A172 (cell line): Measurements from ENCODE around the gene HPCAL1. TPM values are rescaled to one million over a fixed set of nuclear protein-coding genes. Genes with fewer than 3 reads are reported as not detected.

Source experiments
- DNase-seq: peaks from one replicate; pipeline ENCODE4 v3.0.0-alpha.2; 2015; ENCODE audit warnings: low spot score
- total RNA-seq: library from RNA; depleted of rRNA; stranded (reverse); fragments of >200 nt; shearing (Covaris generic); gene quantifications from 2 replicates; pipeline ENCODE4 v1.2.3, GENCODE V29; 2014

Gene HPCAL1
- total RNA-seq, 1 experiment from 2014 or later: 101 TPM

GRCh38 chr2:10337449-10338269, 35.0 kb downstream of the HPCAL1 start:
- DNase-seq: no peak

DNA sequence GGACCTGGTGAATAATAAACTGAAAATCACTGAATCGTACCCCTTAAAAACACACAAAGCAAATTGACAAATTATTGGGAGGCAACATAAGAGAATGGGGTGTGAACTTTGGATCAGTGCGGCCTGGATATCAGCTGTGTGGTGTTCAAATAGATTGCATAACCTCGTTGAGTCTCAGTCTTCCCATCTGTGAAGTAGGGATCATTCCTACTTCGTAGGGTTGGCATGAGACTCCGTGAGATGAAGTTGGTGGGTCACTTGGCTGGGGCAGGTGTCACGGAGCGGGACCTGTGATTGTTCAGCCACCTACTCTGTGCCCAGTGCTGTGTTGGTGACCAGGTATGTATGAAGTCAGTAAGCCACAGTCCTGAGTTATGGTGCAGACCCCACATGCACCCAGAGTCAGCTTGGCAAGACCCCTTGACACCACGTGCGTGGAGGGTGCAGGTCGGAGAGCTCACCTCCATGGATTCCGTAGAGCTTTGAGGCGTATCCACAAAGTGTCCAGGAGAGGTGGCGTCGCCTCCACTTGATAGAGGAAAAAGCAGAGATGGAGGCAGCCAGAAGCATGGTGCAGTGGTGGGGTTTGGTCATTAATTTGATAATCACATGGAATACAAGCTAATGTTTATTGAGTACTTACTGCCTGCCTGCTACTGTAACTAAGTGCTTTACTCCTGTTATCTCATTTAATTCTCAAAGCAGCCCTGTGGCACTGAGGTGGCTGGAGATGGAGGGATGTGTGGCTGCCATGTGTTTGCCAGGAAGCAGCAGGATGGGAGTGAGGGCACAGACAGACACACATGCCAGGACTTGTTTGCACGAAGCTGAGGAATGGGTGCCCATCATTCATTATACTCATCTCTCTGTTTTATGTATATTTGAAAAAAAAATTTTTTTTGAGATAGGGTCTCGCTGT, 35.8 kb downstream of the HPCAL1 start:
- no peak for DNase-seq

DNA sequence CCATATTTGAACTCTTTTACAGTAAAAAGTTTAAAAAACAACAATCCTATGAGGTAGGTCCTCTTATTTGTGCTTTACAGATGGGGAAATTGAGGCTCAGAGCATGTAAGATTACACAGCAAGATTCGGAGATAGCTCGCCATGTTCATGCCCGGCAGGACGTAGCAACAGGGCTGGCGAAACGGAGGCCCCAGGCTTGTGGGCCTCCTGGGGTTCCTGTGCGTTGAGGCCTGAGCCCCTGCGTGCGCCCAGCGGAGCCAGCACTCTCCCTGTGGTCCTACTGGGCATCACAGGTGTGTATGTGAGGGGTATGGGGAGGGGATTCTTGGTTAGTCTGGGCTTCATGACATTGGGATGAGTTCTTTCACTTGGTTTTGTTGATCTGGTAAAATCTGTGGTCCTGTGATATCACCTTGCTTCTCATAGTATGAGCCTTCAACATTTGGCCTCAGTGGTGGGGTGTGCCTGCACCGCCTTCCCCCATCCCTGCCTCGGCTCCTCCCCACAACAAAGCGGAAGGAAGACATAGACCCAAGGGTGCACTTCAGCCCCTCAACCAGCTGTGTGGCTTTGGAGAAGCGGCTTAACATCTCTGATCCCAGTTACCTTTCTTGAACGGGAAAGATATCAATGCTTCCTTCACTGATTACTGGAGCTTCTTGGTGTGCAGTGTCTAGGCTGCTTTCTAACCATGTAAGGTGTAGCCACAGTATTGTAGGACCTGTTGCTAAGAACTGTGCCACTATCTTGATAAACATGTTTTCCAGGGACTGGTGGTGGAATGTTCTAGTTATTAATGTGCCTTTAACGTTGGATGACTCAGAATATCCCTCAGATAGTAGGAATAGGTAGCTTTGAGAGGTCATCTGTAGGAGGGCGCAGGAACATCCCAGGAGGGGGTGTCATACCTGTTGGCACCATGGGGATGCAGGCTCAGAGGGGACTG, 37.2 kb downstream of the HPCAL1 start:
- DNase-seq: no peak

GRCh38 chr2:10340593-10340975, 37.9 kb downstream of the HPCAL1 start:
- no peak for DNase-seq

- DNase-seq: no peak
Measured at GRCh38 chr2:10341193-10341592, 38.5 kb downstream of the HPCAL1 start.

GRCh38 chr2:10342245-10342951, 39.7 kb downstream of the HPCAL1 start:
- no peak for DNase-seq

DNA sequence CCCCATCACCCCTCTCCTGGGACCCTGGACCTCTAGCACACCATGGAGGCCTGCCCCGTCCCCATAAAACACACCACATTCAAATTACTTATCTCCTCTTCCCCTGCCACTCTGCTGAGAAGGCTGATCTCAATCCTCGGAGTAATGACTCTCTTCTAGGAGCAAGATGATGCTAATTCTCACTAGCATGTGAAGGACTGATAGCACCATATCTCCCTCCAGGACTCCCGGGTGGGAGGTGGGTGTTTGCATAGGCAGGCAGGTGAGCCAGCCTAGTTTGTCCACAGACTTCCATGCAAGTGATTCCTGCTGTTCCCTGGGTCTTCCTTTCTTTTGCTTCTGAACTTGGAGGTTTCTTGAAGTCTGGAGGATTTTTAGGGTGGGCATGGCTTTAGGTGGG, 40.5 kb downstream of the HPCAL1 start:
- no peak for DNase-seq

DNA sequence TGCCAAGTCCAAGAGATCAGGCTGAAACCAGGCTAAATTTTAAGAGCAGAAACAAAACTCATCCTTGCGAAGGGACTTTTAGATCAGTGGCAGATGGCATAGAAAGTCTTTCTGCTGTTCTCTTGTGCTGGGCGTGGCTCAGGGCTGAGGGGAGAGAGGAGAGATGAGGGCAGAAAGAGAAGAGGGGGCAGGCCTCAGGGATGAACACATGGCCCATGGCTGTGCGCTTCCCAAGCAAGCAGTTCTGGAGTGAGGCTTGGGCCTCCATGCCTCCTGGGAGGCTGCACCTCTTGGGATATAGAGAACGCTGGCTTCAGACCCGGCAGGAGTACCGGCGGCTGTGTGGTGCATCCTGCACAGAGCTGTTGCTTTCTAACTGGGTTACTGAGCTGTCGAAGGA, 41.0 kb downstream of the HPCAL1 start:
- DNase-seq: no peak

DNA sequence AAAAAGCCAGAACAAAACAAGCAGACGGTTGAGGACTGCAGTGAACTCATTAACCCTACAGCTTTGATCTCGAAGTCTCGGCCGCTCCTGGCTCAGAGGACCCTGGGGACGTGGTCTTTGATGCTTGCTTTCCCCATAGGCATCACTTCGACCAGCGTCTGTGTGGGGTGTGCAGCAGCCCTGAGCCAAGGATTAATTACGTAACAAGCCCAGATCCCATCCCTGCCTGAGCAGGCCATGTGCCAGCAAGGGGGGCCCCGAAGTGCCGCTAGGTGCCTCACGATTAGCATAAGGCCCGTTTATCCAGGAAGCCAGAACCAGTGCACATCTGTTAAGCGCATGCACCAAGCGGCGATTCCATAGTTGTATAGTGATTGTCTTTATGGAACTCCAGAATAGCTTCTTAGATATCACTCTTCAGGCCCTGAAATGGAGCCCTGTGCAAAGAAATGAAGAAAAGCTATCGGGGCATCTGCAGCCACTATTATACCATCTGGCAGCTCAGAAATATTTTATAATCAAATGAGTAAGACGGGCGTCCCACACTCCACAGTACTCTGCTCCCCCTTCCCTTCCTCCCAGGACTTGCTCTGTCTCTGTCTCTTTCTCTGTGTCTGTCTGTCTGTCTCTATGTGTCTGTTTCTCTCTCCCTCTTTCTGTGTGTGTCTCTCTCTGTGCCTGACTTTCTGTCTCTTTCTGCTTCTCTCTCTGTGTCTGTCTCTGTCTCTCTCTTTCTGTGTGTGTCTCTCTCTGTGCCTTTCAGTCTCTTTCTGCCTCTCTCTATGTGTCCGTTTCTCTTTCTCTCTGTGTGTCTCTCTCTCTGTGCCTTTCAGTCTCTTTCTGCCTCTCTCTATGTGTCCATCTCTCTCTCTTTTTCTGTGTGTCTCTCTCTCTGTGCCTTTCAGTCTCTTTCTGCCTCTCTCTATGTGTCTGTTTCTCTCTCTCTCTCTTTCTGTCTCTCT, 41.7 kb downstream of the HPCAL1 start:
- DNase-seq: no peak

GRCh38 chr2:10345126-10345525, 42.4 kb downstream of the HPCAL1 start:
- no peak for DNase-seq

DNA sequence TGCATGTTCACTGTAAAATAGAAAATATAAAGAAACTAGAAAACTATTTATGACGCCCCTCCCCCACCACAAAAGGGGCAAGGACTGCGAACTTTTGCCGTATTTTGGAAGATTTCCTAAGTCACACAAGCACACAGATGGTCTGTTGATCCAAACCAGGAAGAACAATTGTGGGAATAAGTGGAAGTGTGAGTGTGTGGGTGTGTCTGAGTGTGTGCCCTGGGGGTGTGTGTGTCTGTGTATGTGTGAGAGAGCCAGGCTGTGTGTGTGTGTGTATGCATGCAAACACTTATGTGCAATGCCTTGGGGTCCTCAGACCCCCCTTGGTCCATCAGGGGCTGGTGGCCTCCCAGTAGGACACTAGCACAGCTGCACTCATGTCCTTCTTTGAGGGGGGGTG, 43.1 kb downstream of the HPCAL1 start:
- no peak for DNase-seq

DNA sequence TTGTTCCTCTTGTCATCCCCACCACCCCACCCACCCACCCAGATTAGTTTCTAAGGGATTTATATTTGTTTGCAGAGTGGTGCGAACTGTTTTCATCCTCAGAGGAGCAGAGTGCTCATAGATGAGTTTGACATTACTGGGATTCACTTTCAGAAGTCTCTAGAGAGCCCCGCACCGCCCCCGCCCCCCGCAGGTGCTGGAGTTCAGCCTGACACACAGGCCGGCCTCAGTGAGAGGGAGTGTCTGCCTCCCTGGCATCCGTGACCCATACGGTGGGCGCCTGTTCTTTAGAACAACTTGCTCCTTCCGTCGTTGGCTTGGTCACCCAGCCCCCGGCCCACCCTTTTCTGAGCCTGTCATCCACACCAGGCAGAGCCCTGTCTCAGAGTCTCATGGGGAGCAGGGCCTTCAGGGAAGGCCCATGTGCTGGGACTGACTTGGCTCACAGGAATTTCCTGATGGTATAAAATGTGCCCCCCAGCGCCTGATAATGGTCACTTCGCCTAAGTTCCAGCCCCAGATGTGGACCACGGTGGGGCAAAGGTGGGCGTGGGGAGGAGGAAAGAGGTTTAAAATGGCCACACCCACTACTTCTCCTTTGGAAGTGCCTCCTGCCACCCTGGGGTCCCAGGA, 44.3 kb downstream of the HPCAL1 start:
- peak; percentile 20 for DNase-seq

DNA sequence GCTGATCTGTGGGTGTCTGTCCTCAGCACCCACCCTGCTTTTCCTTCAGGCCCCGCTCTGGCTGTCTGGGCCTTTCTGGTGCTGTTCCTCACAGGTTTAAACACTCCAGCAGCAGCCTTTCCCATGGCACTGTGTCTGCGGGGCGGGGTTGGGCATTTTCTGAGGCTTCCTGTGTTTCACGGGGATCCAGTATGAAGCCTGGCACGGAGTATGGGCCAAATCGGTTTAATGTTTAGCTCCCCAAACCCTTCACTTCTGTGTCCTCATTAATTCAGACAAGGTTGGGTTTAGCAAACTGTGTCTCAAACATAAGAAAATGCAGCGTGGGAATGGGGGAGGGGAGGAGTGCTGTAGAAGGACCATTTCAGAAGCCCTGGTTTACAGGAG, 44.9 kb downstream of the HPCAL1 start:
- no peak for DNase-seq

DNA sequence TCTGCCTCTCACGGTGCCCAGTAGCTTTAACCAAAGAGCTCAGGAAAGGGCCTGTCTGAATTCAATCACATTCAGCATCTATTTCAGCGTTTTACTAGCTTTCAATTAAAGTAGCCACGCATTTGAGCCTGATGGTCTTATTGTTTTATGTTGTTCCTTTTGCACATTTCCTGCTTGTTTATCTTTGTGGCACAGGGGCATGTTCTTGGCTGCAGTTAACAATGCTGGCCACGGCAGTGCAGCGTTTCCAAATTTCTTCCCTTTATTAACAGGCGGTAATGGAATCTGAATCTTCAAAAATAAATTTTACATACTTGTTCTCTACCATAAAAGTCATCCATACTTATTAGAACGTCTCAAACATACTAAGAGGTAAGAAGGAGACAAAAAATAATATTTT, 46.2 kb downstream of the HPCAL1 start:
- no peak for DNase-seq

- DNase-seq: peak; percentile 22
Measured at GRCh38 chr2:10350761-10351160, 48.1 kb downstream of the HPCAL1 start.

DNA sequence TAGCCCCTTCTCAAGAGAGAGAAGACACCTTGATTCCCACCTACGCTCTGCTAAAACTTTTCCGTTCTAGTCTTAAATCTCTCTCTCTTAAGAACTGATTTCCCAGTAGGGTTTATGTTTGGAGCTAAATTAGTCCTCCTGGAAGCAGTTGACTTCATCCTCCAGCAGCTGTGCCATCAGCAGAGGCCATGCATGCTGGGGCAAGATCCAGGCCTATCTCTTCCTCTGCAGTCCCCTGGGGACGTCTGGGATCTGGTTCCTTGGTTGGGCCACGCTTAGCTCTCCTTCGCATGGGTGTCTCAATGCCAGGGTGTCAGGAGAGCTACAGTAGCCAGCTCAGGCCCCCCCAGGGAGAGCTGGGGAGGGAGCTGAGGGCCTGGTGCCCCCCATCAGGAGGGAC, 49.7 kb downstream of the HPCAL1 start:
- DNase-seq: no peak

DNA sequence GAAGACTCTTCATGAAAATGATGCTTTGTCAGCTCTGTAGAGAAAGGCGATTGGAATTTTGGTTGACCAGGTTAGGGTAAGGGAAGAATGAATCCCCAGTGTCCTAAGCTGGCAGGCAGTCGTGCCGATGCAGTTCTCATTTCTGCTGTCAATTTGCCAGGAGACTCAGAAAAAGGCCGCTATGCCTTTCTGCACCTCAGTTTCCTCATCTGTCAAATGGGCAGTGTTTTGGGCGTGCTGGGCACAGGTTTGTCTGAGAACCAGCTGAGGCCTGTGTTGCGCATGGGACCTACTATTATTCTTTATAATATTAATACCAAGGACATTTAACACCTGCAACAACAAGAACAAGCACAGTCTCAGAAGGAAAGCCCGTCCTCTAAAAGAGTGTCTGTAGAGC, 50.3 kb downstream of the HPCAL1 start:
- no peak for DNase-seq

DNA sequence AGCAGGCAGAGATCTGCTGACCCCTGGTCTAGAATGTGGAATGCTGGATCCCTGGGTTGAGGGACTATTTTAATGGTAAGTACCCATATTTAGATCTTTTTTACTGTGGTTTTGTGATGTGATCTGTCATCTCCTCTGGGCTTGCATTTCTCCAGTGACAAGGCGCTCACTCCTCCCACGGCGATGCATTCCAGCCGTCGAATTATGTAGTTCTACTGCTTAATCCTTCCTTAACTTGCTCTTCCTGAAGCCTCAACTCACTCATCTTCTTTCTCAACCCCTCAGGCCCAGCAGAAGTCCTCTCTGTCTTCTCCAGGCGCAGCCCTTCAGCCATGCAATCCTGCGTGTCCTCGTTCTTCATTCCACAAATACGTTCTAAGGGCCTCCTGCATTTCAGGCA, 51.2 kb downstream of the HPCAL1 start:
- DNase-seq: no peak

- DNase-seq: no peak
Measured at GRCh38 chr2:10354399-10354798, 51.7 kb downstream of the HPCAL1 start.
